ENCODE results near the gene WDR54.
A peak's percentile ranks its signal among the peaks of the same experiment; 100 is the strongest.

WDR54 gene

DNA sequence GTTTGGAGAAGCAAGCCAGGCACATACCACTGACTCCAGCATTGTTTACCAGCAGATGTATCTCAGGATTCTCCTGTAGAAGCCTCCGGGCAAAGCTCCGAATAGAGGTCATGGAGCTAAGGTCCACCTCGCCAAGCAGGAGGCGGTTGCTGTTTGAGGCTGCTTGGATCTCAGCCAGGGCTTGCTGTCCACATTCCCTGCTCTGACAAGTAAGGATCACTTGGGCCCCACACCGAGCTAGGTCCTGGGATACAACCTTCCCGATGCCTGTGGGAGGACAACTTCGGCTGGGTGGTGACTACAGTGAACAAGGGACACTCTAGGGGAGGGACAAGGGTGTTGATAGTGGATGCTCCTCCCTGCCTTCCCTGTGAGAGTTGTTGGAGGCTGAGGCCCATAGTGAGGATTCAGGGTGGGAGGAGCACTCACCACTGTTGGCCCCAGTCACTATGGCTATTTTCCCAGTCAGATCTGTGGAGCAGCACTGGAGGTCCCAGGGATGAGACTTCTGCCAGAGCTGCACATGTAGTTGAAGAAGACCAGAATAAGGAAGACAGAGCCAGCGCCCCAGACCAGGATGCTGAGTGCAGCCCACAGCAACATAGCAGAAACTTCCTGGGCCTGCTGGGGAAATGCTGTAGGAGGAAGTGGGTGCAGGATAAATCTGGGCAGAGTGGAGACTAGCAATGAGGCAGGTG is 8.4 kb upstream of the WDR54 start:
- no peak for DNase-seq

DNA sequence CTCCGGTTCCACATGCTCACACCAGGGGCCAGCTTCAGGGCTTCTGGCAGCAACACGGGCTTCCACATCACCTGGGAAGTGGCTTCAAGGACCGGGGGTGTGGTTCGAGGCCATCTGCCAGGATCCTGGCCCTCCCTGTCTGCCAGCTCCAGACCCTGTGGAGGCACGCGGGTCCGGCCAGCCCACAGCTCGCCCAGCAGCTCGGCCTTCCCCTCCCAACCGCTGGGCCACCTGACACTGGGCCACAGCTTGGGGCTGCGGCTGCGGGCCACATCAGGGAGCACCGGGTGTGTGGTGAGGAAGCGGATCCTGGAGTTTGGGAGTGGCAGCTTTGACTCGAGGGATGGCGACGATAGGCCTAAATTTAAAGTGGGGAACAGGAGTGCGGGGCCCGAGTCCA is 7.1 kb upstream of the WDR54 start:
- DNase-seq: no peak

GRCh38 chr2:74414881-74415761 is 6.4 kb upstream of the WDR54 start:
- DNase-seq: no peak

GRCh38 chr2:74415762-74416395 is 5.7 kb upstream of the WDR54 start:
- no peak for DNase-seq

DNA sequence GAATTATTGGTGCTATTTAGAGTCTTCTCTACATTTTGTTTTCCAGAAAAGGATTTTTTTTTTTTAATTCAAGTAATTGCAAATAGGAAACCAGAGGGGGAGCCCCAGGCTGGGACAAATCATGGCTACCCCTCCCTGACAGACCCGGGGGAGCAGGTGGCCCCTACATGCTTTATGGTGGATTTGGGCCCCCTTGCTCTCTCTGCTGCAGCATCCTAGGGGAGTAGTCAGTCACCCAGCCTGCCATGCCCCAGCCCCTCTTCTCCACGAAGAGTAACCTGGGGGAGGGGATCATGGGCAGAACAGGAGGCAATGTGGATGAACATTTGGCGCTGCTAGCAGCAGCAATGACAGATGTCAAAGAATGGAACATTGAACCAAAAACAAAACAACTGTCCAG is 4.8 kb upstream of the WDR54 start:
- DNase-seq: no peak

DNA sequence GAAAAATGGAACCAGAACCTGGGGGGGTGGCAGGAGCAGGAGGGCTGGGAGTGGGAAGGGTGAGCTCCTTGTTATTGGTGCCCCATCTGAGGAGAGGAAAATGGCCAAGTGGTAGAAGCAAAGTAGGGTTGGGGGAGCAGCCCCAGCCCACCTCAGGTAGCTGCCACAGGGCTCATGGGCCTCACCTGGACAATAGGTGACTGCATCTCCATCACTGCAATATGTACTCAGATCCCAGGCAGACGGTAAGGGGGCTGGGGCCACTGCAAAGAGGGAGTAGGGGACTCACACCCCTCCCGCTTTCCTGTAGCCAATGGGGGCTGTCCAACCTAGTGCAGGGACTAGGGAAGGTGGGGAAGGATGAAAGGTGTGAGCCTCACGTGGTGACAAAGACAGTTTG is 4.3 kb upstream of the WDR54 start:
- no peak for DNase-seq

DNA sequence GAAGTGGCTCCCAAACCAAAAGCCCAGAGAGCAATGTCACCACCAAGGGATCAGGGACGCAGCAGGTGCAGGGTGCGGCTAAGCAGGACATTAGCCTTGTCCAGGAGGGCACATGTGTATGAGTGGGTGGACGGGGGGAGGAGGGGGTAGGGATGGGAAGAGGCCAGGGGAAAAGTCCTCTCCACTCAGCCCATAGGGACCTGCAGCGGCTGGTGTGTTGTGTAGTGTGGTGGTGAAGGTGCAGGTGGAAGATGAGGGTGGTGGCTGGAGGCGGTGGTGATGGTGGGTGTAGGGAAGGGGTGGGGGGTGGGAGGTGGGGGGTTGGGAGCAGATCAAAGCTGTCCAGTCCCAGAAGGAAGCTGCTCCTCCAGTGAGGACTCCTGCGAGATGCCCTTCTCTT is 3.8 kb upstream of the WDR54 start:
- DNase-seq: no peak

GRCh38 chr2:74418312-74418711 is 3.2 kb upstream of the WDR54 start:
- peak in 1 of 2 experiments; percentile 20 for DNase-seq

- no peak for DNase-seq
These were observed 2.2 kb upstream of the WDR54 start for GRCh38 chr2:74419345-74419744.

DNA sequence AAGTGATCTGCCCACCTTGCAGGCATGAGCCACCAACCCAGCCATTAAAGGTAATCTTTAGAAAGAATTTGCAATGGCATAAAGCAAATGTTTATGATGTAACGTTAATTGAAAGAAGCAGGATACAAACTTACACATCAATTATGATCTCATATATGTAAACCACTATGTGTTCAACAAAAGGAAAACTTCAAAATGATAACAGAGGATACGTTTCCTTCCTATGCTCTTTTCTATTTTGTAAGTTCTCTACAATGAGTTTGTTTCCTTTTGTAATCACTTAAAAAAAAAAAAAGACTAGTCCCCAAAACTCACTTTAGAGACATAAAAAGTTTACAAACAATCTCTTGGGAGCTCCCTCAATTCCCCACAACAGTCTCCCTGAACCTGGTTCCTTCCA is 1.5 kb upstream of the WDR54 start:
- no peak for DNase-seq

DNA sequence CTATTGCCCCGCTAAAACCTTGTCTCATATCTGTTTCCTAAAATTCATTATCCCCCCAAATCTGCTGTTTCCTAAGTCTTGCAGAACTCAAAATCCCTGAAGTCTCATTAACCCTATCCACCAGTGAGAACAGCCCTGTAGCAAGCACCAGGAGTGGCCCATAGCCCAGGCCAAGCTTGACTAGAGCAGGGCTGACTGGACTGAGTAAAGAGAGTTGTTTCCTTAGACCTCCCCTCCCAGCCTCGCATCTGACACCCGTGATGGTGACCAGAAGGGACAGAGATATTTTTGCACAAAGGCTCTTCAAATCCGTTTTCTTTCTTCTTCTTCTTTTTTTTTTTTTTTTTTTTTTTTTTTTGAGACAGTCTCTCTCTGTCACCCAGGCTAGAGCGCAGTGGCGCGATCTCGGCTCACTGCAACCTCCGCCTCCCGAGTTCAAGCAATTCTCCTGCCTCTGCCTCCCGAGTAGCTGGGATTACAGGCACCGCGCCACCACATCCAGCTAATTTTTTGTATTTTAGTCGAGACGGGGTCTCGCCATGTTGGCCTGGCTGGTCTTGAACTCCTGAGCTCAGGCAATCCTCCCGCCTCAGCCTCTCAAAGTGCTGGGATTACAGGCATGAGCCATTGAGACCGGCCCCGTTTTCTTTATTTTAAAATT is 957 bp upstream of the WDR54 start:
- DNase-seq: peak in 1 of 2 experiments; percentile 10

DNA sequence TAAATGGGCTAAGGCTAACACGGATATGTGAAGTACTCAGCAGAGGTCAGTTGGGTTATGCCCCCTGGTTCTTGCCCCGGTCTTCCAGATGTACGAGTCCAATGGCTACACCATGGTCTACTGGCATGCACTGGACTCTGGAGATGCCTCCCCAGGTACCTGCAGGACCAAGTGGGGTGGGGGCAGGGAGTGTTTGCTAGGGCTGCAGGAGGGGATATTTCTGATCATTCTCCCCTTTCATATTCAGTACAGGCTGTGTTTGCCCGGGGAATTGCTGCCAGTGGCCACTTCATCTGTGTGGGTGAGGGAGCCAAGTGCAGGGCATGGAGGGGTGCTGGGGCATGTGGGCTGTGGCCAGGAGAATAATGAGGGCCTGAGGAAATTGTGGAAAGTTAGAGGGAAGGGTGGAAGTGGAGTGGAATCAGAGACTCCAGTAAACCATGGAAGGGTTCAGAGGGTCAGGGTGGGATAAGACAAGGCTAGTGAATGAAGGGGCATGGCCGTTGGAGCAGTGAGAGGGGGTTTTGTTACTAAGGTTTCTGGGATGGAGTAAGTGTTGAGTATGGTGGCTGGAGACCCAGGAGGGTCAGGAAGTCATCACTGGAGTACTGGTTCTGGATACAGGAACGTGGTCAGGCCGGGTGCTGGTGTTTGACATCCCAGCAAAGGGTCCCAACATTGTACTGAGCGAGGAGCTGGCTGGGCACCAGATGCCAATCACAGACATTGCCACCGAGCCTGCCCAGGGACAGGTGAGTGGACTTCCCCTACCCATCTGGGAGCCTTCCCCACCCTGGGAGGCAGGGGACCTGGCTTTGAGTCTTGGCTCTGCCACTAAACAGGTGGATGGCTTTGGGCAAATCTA is 1.9 kb downstream of the WDR54 start:
- no peak for DNase-seq

DNA sequence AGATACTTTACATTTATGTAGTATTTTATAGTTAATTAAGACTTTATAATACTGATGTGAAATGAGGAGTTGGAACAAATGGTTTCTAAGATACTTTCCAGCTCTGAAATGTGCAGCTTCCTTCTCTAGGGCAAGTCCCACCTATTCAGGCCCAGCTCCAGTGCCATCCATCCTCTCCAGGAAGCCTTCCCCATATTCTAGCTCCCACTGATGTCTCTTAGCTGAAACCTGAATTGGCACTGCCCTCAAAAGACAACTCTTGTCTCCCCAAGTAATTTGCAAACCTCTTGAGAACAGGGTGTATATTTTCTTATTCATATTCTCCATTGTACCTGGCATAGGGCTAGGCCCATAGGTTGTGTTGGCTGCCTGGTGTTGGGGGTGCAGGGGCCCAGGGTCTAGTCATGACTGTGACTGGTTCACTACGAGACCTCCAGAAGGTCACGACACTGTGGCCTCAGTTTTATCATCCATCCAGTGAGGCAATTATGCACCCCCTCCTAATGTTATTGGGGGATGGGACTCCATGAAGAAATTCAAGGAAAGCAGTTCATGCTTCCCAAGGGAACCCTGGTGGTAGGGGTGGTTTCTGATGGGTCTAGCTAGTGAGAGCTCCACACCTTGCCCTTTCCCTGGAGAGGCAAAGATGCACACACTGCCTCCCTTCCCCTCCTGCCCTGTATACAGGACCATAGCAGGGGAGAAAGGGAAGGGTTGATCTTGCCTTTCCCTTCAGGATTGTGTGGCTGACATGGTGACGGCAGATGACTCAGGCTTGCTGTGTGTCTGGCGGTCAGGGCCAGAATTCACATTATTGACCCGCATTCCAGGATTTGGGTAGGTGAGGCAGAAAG is 2.8 kb downstream of the WDR54 start:
- DNase-seq: no peak

DNA sequence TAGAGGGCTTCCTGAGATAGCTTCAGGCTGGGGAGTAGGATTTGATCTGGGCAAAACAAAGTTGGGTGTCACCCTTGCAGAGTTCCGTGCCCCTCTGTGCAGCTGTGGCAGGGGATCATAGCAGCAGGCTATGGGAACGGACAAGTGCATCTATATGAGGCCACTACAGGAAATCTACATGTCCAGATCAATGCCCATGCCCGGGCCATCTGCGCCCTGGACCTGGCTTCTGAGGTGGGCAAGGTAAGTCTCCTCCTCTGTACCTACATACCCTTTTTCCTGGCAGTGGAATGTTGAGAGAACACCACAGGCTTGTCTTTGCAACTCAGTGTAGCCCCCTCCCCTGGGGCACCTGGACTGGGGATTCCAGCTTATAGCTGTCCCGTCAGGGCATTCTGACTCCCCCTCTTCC is 3.5 kb downstream of the WDR54 start:
- no peak for DNase-seq

DNA sequence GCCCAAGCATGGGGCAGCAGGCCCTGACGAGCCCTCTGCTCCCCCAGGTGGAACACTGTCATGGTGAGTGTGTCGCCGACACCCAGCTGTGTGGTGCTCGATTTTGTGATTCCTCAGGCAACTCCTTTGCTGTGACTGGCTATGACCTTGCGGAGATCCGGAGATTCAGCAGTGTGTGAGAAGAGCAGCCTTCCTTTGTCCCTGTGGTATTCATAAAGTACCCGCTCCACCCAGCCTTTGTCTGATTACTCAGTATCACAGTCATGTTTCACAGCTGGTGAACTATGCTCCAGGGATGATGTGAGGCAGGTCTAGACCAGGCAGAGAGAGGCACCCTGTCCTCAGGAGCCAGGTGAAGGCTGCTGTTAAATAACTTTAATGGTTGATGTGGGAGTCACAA is 4.0 kb downstream of the WDR54 start:
- DNase-seq: no peak

DNA sequence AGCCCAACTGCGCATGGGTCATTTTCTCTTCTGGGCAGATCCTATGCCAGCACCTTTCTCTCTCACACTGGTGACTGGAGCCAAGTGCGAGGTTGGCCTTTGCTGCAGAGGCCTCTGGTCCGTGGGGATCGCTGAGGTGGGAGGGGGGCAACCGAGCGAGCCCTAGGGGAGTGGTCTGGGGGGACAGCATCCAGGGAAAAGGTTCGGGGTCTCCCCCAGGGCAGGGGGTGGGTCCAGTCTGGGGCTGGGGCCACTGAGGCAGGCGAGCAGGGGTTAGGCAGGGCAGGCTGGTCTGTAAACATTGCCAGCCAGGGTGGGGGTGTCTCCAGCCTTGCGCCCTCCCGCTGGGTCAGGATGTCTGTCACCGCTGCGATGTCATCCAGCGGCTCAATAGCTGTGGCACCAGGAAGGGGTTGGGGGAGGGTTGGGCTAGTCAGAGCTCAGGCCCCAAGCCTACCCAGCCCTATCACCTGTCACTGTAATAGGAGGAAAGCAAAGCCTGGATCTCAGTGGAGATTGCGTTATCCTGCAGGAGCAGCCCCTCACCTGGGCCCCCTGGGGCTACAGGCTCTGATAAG is 4.7 kb downstream of the WDR54 start:
- no peak for DNase-seq

DNA sequence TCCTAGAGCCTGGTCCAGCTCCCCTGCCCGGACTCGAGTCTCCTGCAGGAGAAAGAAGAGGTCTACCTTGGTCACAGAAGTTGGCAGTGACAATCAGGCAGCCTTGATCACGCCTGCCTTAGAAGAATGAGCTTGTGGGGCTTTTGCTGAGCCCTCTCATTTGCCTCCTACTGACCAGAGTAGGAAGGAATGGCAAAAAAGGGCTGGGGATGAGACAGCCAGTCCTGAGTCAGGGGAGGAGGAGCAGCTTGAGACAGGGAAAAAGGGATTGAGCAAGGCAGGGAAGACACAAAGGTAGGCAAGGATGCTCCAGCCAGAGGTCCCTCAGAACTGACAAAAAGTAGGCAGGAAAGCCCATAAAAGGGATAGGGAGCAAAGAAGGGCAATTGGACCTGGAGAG is 6.0 kb downstream of the WDR54 start:
- no peak for DNase-seq

- DNase-seq: no peak
These were observed 7.1 kb downstream of the WDR54 start for GRCh38 chr2:74428675-74429074.

- no peak for DNase-seq
These were observed 8.2 kb downstream of the WDR54 start for GRCh38 chr2:74429487-74430451.

- no peak for DNase-seq
These were observed 9.0 kb downstream of the WDR54 start for GRCh38 chr2:74430502-74430901.
